NCI-H526 treated with DMSO at 0.1 percent for 48 hours (cell line): Measurements from ENCODE around the gene PRDX5.

ENCODE experiments used
- DNase-seq: peaks from one replicate; lab custom pipeline; 2025; lab: John Stamatoyannopoulos, UW

PRDX5 gene

DNA sequence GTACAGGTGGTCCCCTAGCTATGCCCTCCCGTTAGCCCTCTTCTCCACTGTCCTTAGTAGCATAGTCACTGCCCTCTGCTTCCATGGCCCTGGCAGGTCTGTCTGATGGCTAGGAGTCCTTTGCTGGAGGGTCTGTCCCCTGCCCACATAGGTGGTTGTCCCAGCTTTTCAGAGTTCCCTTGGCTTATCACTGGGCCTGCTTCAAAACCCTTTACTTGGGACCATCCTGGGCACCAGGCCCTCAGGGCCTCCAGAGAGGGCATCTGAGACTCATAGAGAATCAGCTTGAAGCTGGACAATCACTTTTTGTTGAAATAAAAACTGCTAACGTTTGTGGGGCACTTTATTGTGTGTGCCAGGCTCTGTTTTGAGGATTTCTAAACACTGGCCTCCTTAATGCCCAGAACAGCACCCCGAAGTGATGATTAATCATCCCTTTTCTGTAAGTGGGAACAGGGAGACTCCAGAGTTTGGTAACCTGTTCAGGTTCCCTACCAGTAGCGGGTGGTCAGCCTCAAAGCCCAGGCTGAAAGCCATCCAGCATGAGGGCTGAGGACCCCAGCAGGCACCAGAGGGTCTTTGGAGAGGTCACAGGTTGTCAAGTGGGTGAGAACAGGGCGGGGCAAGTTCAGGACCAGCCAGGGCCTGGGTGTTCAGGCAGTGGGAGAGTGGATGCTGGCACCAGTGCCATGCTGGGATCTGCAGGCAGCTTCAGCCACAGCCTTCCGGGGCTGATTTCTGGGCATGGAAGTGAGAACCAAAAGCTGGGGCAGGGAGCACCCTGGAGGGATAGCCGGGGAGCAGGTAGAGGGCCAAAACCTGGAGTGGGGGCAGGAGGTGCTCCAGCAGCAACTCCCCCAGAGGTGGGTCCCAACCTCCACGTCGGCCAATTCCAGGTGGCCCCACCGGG, 27.3 kb upstream of the PRDX5 start:
- no peak for DNase-seq

DNA sequence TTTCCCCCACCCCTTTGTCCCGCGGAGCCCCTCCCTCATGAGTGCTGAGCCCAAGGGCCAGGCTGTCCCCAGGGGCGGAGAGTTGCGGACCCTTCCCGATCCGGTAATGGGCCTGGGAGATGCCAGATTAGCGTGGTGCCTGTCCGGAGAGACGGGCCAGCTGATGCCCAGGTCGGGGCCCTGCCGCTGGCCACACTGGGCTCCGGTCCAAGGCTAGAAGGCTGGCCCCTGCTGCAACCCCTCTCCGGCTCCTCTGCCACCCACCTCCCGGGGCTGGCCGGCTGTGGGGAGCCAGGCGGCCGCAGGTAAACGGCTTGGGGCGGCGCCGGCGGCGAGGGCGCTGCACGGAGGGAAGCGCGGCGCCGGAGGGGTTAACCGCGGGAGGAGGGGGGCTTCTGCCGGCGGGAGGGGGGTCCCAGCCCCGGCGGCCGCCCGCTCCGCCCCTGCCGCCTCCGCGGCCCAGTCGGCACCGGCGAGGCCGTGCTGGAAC, 26.6 kb upstream of the PRDX5 start, which contains the start of gene KCNK4:
Gene KCNK4, plus strand, starts transcription at position 41 of the 490 bp plus-strand sequence. CDS start 1,717 bp downstream, outside the sequence.
- no peak for DNase-seq

DNA sequence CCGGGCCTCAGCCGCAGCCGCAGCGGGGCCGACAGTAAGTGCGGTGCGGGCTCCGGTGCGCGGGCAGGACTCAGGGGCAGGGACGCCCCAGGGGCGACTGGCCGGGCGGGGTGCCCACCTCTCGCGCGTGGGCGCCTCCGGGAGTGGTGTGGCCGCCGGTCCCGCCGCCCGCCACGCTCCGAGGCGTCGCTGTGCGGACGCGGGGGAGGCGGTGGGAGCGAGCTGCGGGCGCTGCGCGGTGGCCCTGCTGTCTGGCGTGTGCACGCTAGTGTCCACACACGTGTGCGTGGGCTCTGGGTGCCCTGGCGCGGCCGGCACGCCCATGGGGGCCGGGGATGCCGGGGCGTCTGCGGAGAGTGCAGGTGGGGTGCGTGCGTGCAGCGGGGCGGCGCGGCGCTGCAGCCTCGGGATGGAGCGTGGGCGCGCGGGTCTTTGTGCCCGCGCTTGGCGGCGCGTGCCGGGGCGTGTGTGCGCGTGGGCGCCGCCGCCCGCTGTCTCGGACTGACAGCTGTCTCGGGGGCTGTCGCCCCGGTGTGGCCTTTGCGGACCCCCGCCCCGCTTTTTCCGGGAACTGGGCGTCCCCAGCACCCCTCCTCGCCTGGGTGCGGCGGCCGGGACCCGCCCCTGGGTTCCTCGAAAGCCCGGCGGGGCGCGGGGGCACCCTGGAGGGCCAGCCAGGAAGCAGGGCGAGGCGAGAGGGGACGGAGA, 26.0 kb upstream of the PRDX5 start:
- no peak for DNase-seq

DNA sequence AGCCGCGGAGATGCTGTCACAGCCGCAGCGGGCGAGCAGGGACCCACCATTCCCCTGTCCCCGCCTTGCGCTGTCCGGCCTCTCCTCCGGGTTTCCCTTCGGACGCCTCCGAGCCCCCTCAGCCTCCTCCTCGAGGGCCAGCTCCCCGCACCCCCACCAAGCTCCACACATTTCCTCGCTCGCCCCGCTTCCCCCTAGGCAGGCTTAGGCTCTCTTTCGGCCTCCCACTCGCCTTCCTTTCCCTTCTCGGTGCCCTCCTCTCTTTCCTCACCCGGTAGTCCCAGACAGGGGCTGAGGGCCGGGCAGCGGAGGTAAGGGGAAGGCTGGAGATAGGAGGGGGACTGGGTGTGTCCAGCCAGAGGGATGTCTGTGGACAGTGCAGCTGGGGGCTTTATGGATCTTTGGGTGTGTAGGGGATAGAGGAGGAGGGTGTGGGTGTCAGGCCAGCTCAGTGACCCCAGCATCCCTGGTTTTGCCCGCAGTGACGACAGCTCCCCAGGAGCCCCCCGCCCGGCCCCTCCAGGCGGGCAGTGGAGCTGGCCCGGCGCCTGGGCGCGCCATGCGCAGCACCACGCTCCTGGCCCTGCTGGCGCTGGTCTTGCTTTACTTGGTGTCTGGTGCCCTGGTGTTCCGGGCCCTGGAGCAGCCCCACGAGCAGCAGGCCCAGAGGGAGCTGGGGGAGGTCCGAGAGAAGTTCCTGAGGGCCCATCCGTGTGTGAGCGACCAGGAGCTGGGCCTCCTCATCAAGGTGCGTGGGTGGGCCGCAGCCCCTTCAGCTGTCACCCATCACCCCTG, 25.3 kb upstream of the PRDX5 start:
- DNase-seq: no peak

DNA sequence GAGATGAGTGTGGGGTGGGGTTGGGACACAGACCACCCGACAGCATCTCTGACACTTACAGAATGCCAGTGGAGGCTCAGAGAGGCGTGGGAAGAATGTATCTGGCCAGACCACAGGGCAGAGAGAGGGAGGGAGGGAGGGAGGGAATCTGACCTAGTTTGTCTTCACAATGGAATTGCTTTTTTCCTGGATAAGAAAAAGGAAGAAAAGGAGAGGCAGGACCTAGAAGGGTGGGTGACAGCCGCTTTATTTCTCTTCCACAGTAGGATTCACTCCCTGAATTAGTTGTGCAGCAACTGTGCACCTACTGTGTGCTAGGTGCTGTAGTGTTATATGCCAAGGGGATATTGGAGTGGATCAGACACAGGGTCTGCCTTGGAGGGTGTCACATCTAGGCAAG, 23.1 kb upstream of the PRDX5 start:
- no peak for DNase-seq

DNA sequence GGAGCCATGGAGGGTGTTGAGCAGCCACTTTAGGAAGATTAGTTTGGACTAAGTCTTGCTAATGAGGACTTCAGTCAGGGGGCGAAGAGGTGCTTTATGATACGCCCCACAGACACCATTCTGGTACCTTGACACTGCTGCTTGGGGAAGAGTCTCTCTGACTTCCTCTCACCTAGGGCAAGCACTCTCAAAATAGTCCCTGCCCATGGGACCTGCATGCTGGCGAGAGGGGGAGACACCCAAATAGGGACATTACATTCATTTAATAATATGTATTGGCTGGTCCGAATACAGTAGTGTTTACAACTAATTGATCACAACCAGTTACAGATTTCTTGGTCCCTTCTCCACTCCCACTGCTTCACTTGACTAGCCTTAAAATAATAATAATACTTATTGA, 22.2 kb upstream of the PRDX5 start:
- DNase-seq: no peak

DNA sequence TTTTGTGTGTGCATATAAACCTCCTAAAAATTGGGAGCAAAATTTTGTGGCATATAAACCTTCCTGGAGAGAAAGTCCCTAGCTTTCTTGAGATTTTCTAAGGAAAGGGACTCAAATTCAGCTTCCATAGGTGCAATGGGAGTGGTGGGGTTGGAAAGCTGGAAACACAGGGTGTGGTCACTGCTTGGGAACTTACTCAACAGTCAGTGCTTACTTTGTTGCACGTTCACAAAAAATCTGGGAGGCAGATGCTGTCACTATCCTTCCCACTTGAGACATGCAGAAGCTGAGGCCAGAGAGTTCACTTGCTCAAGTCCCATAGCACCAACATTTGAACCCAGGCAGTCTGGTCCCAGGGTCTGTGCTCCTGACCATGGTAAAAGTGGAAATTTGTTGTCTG, 21.7 kb upstream of the PRDX5 start:
- no peak for DNase-seq

DNA sequence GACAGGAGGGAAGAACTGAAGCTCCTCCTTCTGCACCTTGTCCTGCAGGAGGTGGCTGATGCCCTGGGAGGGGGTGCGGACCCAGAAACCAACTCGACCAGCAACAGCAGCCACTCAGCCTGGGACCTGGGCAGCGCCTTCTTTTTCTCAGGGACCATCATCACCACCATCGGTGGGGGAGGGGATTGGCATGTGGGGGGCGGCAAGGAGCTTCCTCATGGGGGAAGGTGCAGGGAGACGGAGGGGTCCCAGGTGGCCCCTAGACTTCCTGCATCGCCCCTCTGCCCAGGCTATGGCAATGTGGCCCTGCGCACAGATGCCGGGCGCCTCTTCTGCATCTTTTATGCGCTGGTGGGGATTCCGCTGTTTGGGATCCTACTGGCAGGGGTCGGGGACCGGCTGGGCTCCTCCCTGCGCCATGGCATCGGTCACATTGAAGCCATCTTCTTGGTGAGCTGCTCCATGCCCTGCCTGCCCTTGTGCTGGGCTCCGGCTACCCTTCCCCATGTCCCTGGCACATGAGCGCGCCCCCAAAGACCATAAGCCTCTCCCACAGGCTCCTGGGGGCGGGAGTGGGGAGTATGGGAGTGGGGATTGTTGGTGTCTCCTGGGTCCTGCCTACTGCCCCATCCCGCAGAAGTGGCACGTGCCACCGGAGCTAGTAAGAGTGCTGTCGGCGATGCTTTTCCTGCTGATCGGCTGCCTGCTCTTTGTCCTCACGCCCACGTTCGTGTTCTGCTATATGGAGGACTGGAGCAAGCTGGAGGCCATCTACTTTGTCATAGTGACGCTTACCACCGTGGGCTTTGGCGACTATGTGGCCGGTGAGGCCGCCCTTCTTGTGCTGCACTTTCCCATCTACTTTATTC, 20.9 kb upstream of the PRDX5 start:
- no peak for DNase-seq

DNA sequence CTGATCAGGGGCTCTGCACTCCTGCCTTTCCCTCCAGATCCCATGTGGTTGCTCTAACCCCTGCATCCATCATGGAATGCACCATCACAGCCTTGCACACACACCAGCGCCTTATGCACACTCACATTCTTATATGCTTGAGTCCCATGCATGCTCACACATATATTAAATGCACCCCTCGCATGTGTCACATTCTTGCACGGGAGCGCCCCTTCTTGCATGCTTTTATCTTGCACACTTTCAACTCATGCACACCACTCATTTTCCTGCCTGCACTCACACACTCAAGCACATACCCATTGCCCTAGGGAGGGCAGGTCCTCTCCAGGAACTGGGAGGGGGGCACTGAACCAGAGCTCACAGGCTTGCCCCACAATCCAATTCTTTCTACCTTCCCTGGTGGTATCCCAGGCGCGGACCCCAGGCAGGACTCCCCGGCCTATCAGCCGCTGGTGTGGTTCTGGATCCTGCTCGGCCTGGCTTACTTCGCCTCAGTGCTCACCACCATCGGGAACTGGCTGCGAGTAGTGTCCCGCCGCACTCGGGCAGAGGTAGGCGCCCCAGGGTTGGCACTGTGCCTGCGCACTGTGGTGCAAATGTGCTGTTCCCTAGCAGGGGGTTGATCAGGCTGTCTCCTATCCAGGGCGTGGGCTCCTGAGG, 20.1 kb upstream of the PRDX5 start:
- DNase-seq: no peak

DNA sequence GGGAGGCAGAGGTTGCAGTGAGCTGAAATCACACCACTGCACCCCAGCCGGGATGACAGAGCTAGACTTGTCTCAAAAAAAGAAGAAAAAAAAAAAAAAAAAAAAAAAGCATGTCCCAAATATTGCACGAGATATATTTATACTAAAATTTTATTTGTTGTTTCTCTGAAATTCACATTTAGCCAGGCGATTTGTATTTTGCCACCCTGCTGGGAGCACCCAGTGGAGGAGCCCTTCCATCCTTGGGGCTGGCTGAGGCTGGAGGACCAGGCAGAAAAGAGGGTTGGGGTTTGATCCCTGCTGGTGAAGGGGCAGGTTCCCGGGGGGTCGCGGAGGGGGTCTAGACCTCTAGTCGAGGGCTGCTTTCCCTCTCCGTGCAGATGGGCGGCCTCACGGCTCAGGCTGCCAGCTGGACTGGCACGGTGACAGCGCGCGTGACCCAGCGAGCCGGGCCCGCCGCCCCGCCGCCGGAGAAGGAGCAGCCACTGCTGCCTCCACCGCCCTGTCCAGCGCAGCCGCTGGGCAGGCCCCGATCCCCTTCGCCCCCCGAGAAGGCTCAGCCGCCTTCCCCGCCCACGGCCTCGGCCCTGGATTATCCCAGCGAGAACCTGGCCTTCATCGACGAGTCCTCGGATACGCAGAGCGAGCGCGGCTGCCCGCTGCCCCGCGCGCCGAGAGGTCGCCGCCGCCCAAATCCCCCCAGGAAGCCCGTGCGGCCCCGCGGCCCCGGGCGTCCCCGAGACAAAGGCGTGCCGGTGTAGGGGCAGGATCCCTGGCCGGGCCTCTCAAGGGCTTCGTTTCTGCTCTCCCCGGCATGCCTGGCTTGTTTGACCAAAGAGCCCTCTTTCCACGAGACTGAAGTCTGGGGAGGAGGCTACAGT, 18.7 kb upstream of the PRDX5 start:
- DNase-seq: no peak

DNA sequence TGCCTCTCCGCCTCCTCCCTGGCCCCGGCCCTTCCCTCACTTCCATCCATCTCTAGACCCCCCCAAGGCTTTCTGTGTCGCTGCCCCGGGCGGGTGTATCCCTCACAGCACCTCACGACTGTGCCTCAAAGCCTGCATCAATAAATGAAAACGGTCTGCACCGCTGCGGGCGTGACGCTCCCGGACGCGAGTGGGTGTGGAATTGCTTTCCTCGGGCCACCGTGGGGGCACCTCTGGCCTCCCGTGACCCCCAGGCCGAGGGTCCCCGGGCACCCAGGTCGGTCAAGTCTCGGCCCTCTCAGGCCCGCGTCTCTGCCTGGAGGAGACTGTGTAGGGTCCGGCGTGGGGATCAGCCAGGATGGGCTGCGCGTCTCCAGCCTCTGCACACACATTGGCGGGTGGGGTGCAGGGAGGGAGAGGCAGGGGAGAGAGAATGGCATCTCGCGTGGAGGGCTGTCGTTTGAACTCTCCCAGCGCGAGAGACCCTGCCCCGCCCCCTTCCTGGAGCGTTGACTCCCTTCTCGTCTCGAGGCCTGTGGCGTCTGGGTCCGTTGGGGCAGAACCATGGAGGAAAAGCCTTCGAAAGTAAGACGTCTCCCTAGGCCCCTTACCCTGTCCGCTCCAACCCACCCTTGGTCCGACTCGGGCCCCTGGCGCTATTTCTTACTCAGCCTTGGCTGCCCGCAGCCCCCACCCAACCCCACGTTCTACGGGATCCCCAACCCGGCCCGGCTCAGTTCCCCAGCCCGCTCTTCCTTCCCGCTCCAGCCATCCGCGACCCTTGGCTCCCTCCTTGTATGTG, 17.9 kb upstream of the PRDX5 start, which contains the start of gene CATSPERZ:
Gene CATSPERZ, plus strand, starts transcription at position 512 of the 802 bp plus-strand sequence. Its CDS starts 53 bp downstream, at position 565.
- no peak for DNase-seq

DNA sequence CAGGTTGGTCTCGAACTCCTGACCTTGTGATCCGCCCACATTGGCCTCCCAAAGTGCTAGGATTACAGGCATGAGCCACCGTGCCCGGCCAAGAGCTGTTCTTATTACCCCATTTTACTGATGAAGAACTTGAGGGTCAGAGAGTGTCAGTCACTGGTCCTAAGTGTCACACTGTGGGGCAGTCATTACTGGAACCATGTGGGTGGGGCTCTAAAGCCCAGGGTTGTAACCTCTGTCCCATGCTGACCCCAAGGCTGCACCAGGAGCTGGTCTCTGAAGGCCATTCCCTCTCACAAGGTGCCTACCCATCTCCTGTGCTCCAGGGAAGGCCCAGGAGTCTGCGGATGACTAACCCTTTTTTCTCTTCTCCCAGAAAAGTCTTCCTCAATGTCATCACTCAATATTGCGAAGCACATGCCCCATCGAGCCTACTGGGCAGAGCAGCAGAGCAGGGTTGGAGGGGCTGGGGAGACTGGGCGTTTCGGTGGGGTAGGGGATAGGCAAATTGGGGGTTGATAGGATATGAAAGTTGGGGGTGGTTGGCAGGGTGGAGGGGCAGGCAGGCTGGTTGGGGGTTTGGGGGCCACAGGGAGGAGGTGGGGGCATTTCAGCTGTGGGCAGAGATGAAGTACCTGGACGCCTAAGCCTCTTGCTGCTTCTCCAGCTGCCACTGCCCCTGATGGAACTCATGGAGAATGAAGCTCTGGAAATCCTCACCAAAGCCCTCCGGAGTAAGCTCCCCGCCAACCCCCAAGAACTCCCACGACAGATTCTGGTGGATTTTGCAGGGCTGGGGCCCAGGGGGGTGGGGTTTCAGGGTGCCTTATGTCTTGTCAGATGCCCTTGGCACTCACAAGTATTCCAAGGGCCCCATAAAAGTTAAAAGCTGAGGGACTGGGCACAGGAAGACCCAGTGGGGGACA, 14.6 kb upstream of the PRDX5 start:
- no peak for DNase-seq

DNA sequence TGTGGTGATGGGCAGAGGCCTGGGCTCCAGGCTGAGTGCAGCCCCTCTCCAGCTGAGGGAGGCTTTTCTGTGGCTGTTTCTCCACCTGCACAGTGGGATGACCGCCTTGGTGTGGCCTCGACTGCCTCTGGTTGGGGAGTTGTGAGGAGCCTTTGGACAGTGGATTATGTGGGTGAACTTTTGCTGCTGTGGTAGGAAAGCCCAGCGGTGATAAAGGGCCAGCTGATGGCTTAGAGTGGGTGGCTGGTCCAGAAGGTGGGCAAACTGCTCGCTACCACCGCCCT, 13.9 kb upstream of the PRDX5 start:
- no peak for DNase-seq

DNA sequence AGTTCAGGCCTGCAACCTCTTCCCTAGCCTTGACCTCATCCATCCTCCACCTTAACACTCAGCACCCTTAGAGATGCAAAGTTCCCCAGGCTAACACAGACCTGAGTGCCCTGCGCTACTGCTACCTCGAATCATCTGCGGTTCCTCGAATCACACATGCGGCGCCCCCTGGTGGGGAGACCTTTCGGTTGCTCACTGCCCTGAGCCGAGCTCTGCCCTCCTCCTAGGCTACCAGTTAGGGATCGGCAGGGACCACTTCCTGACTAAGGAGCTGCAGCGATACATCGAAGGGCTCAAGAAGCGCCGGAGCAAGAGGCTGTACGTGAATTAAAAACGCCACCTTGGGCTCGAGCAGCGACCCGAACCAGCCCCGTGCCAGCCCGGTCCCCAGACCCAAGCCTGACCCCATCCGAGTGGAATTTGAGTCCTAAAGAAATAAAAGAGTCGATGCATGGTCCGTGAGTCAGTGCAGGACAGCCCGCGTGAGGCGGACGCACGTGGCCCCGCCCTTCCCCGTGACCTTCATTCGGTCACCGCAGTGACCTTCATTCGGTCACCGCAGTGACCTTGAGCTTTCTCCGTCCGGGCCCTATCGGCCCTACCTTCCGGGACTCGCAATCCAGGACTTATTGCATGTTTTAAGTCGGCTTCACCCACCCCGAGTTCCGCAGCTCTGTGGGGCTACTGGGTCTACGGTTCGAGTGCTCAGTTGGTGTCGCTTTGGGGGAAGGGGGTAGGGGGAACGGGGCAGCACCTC, 13.4 kb upstream of the PRDX5 start:
- peak; percentile 89 for DNase-seq

DNA sequence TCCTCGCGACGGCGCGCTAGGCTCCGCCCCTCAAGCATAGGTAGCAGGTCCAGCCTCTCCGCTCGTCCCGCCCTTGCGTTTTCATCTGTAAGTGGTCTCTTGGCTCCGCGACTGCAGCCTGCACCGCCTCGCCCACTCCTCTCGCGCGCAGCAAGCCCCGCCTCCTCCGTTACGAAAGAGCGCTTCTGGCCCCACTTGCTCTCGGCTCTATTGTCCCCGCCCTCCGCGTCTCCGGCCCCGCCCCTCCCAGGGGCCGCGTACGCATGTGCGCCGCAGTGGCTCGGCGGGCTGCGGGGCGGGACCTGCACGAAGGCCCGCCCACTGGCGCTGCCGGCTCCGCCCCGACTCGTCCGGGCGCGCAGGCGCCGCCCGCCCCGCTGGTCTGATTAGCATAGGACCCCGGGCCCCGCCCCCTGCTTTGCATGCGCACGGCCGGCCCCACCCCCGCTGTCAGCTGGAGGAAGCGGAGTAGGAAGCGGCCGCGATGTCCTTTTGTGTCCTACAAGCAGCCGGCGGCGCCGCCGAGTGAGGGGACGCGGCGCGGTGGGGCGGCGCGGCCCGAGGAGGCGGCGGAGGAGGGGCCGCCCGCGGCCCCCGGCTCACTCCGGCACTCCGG, 12.7 kb upstream of the PRDX5 start, which contains the start of gene ESRRA:
Gene ESRRA, plus strand, starts transcription at position 450 of the 616 bp plus-strand sequence. CDS start 1,656 bp downstream, outside the sequence.
- peak; percentile 99 for DNase-seq
